Measurements from ENCODE around the gene COMMD4. TPM values are rescaled to one million over a fixed set of nuclear protein-coding genes. Genes with fewer than 3 reads are reported as not detected.
"Not testable (repeated sequence)": the region's sequence is repeated elsewhere in the genome, so short reads cannot be mapped to it uniquely, and the experiment has no call there.

Gene COMMD4
- total RNA-seq, 4 donors from 2014 or later: 17.9 to 37.5 (median 28.2) TPM

GRCh38 chr15:75306188-75306587 is 29.7 kb upstream of the COMMD4 start:
- Histone ChIP-seq H3K4me1 (no peaks in the 10 kb centered on the region), H3K4me3 (no peak overlapping the region), H3K9me3 (no peaks in the 10 kb centered on the region), H3K27me3 (peaks cover 7 to 23% (median 16%) of the 10 kb centered on the region in 3 donors), H3K27ac (no peak overlapping the region), H3K36me3 (no peaks in the 10 kb centered on the region)
- in situ Hi-C loops (cut with MboI; ENCODE audit: low sequenced_read_pairs in 4 of 4): no loop called here
- TF ChIP-seq CTCF (IDR thresholded peaks at IDR 0.05 in 4 of 5, conservative IDR thresholded peaks at IDR 0.05 in 1 of 5) (no peak), POLR2A (IDR thresholded peaks at IDR 0.05) (no peak)
- ATAC-seq (no peak), DNase-seq (no peak)
- intact Hi-C loops (cut with DNase I; ENCODE audit: low total_unique reads): no loop called here

GRCh38 chr15:75307778-75308390 is 28.0 kb upstream of the COMMD4 start:
- Histone ChIP-seq H3K9me3 (no peaks in the 10 kb centered on the region), H3K27ac (no peak overlapping the region), H3K4me1 (no peaks in the 10 kb centered on the region), H3K4me3 (no peak overlapping the region), H3K36me3 (no peaks in the 10 kb centered on the region), H3K27me3 (peaks cover 7 to 23% (median 16%) of the 10 kb centered on the region in 3 donors)
- no peak for DNase-seq
- no peak for TF ChIP-seq POLR2A (IDR thresholded peaks at IDR 0.05)
- no peak for TF ChIP-seq CTCF (IDR thresholded peaks at IDR 0.05 in 4 of 5, conservative IDR thresholded peaks at IDR 0.05 in 1 of 5)
- in situ Hi-C loops (cut with MboI; ENCODE audit: low sequenced_read_pairs in 4 of 4) (no loop called here), intact Hi-C loops (cut with DNase I; ENCODE audit: low total_unique reads) (no loop called here)
- no peak for ATAC-seq

GRCh38 chr15:75309711-75310110 is 26.2 kb upstream of the COMMD4 start:
- TF ChIP-seq POLR2A (IDR thresholded peaks at IDR 0.05) (no peak), CTCF (IDR thresholded peaks at IDR 0.05 in 4 of 5, conservative IDR thresholded peaks at IDR 0.05 in 1 of 5) (no peak)
- no peak overlapping the region for H3K4me3 ChIP-seq
- DNase-seq (no peak), ATAC-seq (no peak)
- in situ Hi-C loops (cut with MboI; ENCODE audit: low sequenced_read_pairs in 4 of 4) (no loop called here), intact Hi-C loops (cut with DNase I; ENCODE audit: low total_unique reads) (no loop called here)
- H3K27me3 ChIP-seq: peaks cover 7 to 23% (median 13%) of the 10 kb centered on the region in 3 donors
- H3K36me3 ChIP-seq: no peaks in the 10 kb centered on the region
- H3K4me1 ChIP-seq: no peaks in the 10 kb centered on the region
- H3K9me3 ChIP-seq: no peaks in the 10 kb centered on the region
- no peak overlapping the region for H3K27ac ChIP-seq

GRCh38 chr15:75312548-75312947 is 23.3 kb upstream of the COMMD4 start:
- H3K36me3 ChIP-seq; in situ Hi-C loops (cut with MboI; ENCODE audit: low sequenced_read_pairs in 4 of 4); H3K27ac ChIP-seq; ATAC-seq; H3K27me3 ChIP-seq; H3K9me3 ChIP-seq; intact Hi-C loops (cut with DNase I; ENCODE audit: low total_unique reads); H3K4me3 ChIP-seq; DNase-seq; H3K4me1 ChIP-seq: not testable (repeated sequence)

GRCh38 chr15:75313116-75313845 is 22.6 kb upstream of the COMMD4 start:
- intact Hi-C loops (cut with DNase I; ENCODE audit: low total_unique reads): no loop called here

More at GRCh38 chr15:75313116-75313845, 22.6 kb upstream of the COMMD4 start:
- Histone ChIP-seq H3K4me1 (no peaks in the 10 kb centered on the region), H3K4me3 (no peak overlapping the region), H3K27me3 (peaks cover 1 to 6% (median 4%) of the 10 kb centered on the region in 3 donors), H3K27ac (no peak overlapping the region), H3K36me3 (no peaks in the 10 kb centered on the region), H3K9me3 (no peaks in the 10 kb centered on the region)
- TF ChIP-seq POLR2A (IDR thresholded peaks at IDR 0.05): no peak
- no peak for TF ChIP-seq CTCF (IDR thresholded peaks at IDR 0.05 in 4 of 5, conservative IDR thresholded peaks at IDR 0.05 in 1 of 5)
- ATAC-seq (no peak), DNase-seq (no peak)
- in situ Hi-C loops (cut with MboI; ENCODE audit: low sequenced_read_pairs in 4 of 4): no loop called here
